ENCODE measurements around the gene PASK.

GRCh38 chr2:241150660-241151530 is 1.6 kb upstream of the PASK start:
- TF ChIP-seq CTCF (IDR thresholded peaks at IDR 0.05 in 8 of 11, conservative IDR thresholded peaks at IDR 0.05 in 3 of 11) (no peak), POLR2AphosphoS5 (IDR thresholded peaks at IDR 0.05) (no peak), POLR2A (IDR thresholded peaks at IDR 0.05) (no peak)

Data from spleen (tissue), 7 donors.